Endothelial cell of umbilical vein (primary cell): ENCODE measurements around the gene MYO15A. TPM values are rescaled to one million over a fixed set of nuclear protein-coding genes. Genes with fewer than 3 reads are reported as not detected.

Experiments
- BruUV-seq: library from RNA; stranded (reverse); fragments of 400-500 nt; replicated peaks from 2 replicates; lab custom pipeline; 2021; lab: Mats Ljungman, UMichigan
- CTCF ChIA-PET: fragments of 300-600, 350-600 bp; sonication (Branson Sonifier 250); formaldehyde crosslinking; loops from one replicate; lab custom pipeline; 2021; ENCODE audit warnings: antibody characterized with exemption, inconsistent platforms; lab: Charles Lee
- POLR2A ChIA-PET: fragments of 300-600, 350-600 bp; sonication (Branson Sonifier 250); formaldehyde crosslinking; loops from one replicate; lab custom pipeline; 2021; ENCODE audit warnings: antibody characterized with exemption, inconsistent platforms; lab: Charles Lee
- DNase-seq: peaks from one replicate; pipeline ENCODE4 v3.0.0-alpha.2; 2011; ENCODE audit warnings: low read depth, low spot score
- FAIRE-seq: peaks from 2 replicates; lab custom pipeline; 2011; peaks lifted over from hg19 to GRCh38; lab: Jason Lieb, UNC
- H2AFZ ChIP-seq: 2 replicates; pipeline ENCODE4 v1.6.0; 2012; ENCODE audit warnings: low read depth, low read length, control low read depth, inconsistent platforms
- H3K27ac ChIP-seq: 2 replicates; pipeline ENCODE4 v1.5.1; 2011; ENCODE audit warnings: low read depth, mild to moderate bottlenecking, control low read depth, low read length, moderate library complexity; ENCODE audit not compliant: insufficient read depth
- H3K27me3 ChIP-seq, 2 experiments: 2 replicates each; pipeline versions ENCODE4 v1.6.0 to v1.6.1; 2011; ENCODE audit warnings: low read length in 2 of 2, mixed read lengths in 1 of 2; ENCODE audit not compliant: control insufficient read depth in 2 of 2, insufficient read depth in 2 of 2
- H3K36me3 ChIP-seq, 2 experiments: 2 replicates in 1 of 2; 3 replicates in 1 of 2; pipeline ENCODE4 v1.5.1; 2011; ENCODE audit warnings: low read length in 2 of 2, mild to moderate bottlenecking in 1 of 2, moderate library complexity in 1 of 2; ENCODE audit not compliant: control insufficient read depth in 2 of 2, insufficient read depth in 2 of 2; ENCODE audit errors: extremely low read depth in 1 of 2
- H3K4me1 ChIP-seq: 3 replicates; pipeline ENCODE4 v1.5.1; 2011; ENCODE audit warnings: mild to moderate bottlenecking, low read length; ENCODE audit not compliant: control insufficient read depth, insufficient read depth; ENCODE audit errors: extremely low read depth
- H3K4me2 ChIP-seq: 2 replicates; pipeline ENCODE4 v1.6.1; 2011; ENCODE audit warnings: low read length, control low read depth, mixed read lengths; ENCODE audit not compliant: insufficient read depth
- H3K4me3 ChIP-seq, 3 experiments: fragments of 200-600 bp in 1 of 3; sonication (generic), shearing (Covaris generic) in 1 of 3; replicated peaks in 1 of 3; 2 replicates each; pipeline ENCODE4 v1.5.1; 2011 to 2016; ENCODE audit warnings: control low read depth in 3 of 3, low read length in 3 of 3, mild to moderate bottlenecking in 2 of 3, inconsistent platforms in 1 of 3, low read depth in 1 of 3, moderate library complexity in 1 of 3; ENCODE audit not compliant: insufficient read depth in 1 of 3
- H3K79me2 ChIP-seq: 2 replicates; pipeline ENCODE4 v1.6.0; 2012; ENCODE audit warnings: low read length, inconsistent platforms; ENCODE audit not compliant: control insufficient read depth, insufficient read depth
- H3K9ac ChIP-seq: replicated peaks from 2 replicates; pipeline ENCODE3; 2011; ENCODE audit warnings: low read length, control low read depth; ENCODE audit not compliant: insufficient read depth; ENCODE audit errors: extremely low read depth
- H3K9me1 ChIP-seq: replicated peaks from 3 replicates; pipeline ENCODE4 v1.6.0; 2011; ENCODE audit warnings: mild to moderate bottlenecking, low read length; ENCODE audit not compliant: control insufficient read depth, insufficient read depth; ENCODE audit errors: extremely low read depth
- H3K9me3 ChIP-seq: replicated peaks from 2 replicates; pipeline ENCODE4 v1.5.1; 2012; ENCODE audit warnings: low read length, inconsistent platforms; ENCODE audit not compliant: control insufficient read depth, insufficient read depth
- H4K20me1 ChIP-seq: replicated peaks from 2 replicates; pipeline ENCODE3; 2011; ENCODE audit warnings: mild to moderate bottlenecking, low read length; ENCODE audit not compliant: control insufficient read depth, insufficient read depth; ENCODE audit errors: extremely low read depth
- CTCF ChIP-seq, 2 donors: IDR thresholded peaks; 1 replicate in 1 of 2; 2 replicates in 1 of 2; pipeline ENCODE4 v1.5.1; 2011; ENCODE audit warnings: low read length in 2 of 2, mild to moderate bottlenecking in 2 of 2, moderate library complexity in 2 of 2, control low read depth in 1 of 2, inconsistent platforms in 1 of 2, low read depth in 1 of 2; ENCODE audit not compliant: insufficient read depth in 1 of 2; ENCODE audit errors: extremely low read depth in 1 of 2
- EZH2 ChIP-seq: IDR thresholded peaks from 2 replicates; pipeline ENCODE4 v1.6.1; 2012; ENCODE audit warnings: borderline replicate concordance, low read depth, mild to moderate bottlenecking, moderate library complexity, low read length, inconsistent platforms; ENCODE audit not compliant: severe bottlenecking
- FOS ChIP-seq: IDR thresholded peaks from 2 replicates; pipeline ENCODE4 v1.6.1; 2011; ENCODE audit warnings: mild to moderate bottlenecking, low read length, moderate library complexity, borderline replicate concordance; ENCODE audit not compliant: insufficient read depth
- GATA2 ChIP-seq: IDR thresholded peaks from 2 replicates; pipeline ENCODE4 v1.7.0; 2011; ENCODE audit warnings: low read depth, mild to moderate bottlenecking, moderate library complexity, mixed read lengths, low read length; ENCODE audit not compliant: insufficient read length, insufficient read depth
- JUN ChIP-seq: IDR thresholded peaks from 2 replicates; pipeline ENCODE4 v1.6.1; 2011; ENCODE audit warnings: borderline replicate concordance, low read depth; ENCODE audit not compliant: insufficient read length, insufficient read depth
- MYC ChIP-seq: IDR thresholded peaks from one replicate; pipeline ENCODE4 v1.6.1; 2011; ENCODE audit warnings: mild to moderate bottlenecking, low read depth, low read length
- POLR2A ChIP-seq: IDR thresholded peaks from 2 replicates; pipeline ENCODE4 v1.6.1; 2012; ENCODE audit warnings: low read depth, mild to moderate bottlenecking, control low read depth, low read length
- POLR2AphosphoS5 ChIP-seq: IDR thresholded peaks from 2 replicates; pipeline ENCODE4 v1.6.1; 2012; ENCODE audit warnings: low read depth, mild to moderate bottlenecking, control low read depth, low read length, moderate library complexity; ENCODE audit not compliant: insufficient read depth
- dilution Hi-C: fragments of 300-500 bp; cut with MboI; formaldehyde crosslinking; loops from one replicate; pipeline ENCODE4 v1.15.0; 2019; ENCODE audit warnings: low sequenced_read_pairs; ENCODE audit not compliant: extremely low pct_ligation_motif_present
- intact Hi-C: fragments of 100-400 bp; cut with micrococcal nuclease; formaldehyde crosslinking; loops from one replicate; pipeline ENCODE4 v1.10.0; 2022
- polyA plus RNA-seq, 4 experiments: library from polyadenylated mRNA; depleted of rRNA in 3 of 4; stranded (reverse) in 3 of 4; unstranded in 1 of 4; fragments of >200 nt; gene quantifications; 2 replicates each; pipeline versions ENCODE4 v1.2.1 to v1.2.3, GENCODE V29; 2011 to 2012; ENCODE audit warnings: missing spikeins in 1 of 4
- total RNA-seq: library from RNA; stranded (reverse); gene quantifications from 2 replicates; pipeline ENCODE4 v1.2.3, GENCODE V29; 2021
- TF ChIP-seq, protein P1 (sequence below): IDR thresholded peaks from 2 replicates; pipeline ENCODE4 v1.6.1; 2011; ENCODE audit not compliant: insufficient read depth, insufficient read length

MYO15A gene
- total and polyA plus RNA-seq, 2 donors (not counting 3 experiments of a cell fraction or from before 2014, with no cell fraction given) = 0.46 to 0.82 TPM

DNA sequence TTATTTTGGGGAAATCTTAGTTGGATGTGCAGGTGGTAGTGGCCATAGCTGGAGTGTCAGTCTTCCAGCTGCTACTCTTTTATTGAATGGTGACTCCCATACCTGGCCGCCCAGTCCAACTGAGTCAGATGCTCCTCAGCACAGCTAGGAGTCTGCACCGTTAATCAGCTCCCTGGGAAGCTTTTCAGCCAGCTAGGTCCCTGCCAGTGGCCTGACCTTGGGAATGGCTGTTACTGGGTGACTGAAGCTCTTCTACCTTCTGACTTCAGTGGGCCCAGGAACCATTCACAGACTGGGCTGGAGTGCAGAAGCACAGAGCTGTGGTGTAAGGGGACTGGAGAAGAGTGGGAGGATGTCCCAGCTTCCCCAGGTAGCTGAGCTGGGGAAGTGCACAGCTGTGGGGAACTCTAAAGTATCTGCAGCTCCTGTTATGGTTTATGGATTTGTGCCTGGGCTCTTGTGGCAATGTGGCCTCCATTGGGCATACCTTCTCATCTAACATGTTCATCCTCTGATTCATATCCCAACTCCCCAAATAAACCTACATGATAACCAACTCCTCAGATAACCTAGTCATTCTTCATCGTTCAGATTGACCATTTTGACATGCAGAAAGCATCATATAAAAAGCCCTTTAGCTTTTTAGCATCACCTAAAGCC, 89.1 kb downstream of the MYO15A start:
- Histone ChIP-seq H3K9me3 (no peaks in the 10 kb centered on the region), H2AFZ (no peak overlapping the region), H3K9ac (no peak overlapping the region), H3K4me3 (no peak overlapping the region), H3K4me1 (peaks cover 8% of the 10 kb centered on the region), H4K20me1 (no peaks in the 10 kb centered on the region), H3K79me2 (peaks cover 82% of the 10 kb centered on the region), H3K27ac (no peak overlapping the region), H3K4me2 (no peak overlapping the region), H3K27me3 (no peaks in the 10 kb centered on the region), H3K9me1 (no peaks in the 10 kb centered on the region), H3K36me3 (peaks cover 19 to 28% of the 10 kb centered on the region in 2 experiments)
- dilution Hi-C loops (no loop called here), intact Hi-C loops (no loop called here)
- BruUV-seq = no TSS peak
- FAIRE-seq (no peak), DNase-seq (no peak)
- ChIA-PET POLR2A (no interaction called here), CTCF (interaction anchor here (0.8 to 2.2 kb wide), 8 partner anchors 9 to 57 kb away, joined by 3 to 8 read pairs (median 4); partner anchors contain the start of gene ALKBH5)
- no peak for TF ChIP-seq FOS
- no peak for TF ChIP-seq MYC
- TF ChIP-seq JUN = no peak
- no peak for TF ChIP-seq EZH2
- no peak for TF ChIP-seq GATA2
- TF ChIP-seq POLR2AphosphoS5 = no peak
- no peak for TF ChIP-seq CTCF (IDR thresholded peaks at IDR 0.05; ENCODE audit: extremely low read depth in 1 of 2, insufficient read depth in 1 of 2, low read depth in 1 of 2, low read length in 2 of 2)
- TF ChIP-seq POLR2A = no peak
- TF ChIP-seq, protein P1, sequence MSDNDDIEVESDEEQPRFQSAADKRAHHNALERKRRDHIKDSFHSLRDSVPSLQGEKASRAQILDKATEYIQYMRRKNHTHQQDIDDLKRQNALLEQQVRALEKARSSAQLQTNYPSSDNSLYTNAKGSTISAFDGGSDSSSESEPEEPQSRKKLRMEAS = no peak
